GM19455 (cell line): ENCODE measurements around the gene HKDC1.
"Not testable (repeated sequence)": the region's sequence is repeated elsewhere in the genome, so short reads cannot be mapped to it uniquely, and the experiment has no call there.

Experiments used
- ATAC-seq: cut with Tn5 transposase; IDR thresholded peaks from one replicate; pipeline ENCODE4 v1.9.1; 2021; ENCODE audit not compliant: unreplicated experiment

The HKDC1 gene

GRCh38 chr10:69220041-69220451, at the start of gene HKDC1:
Gene HKDC1 (plus strand): TSS chr10:69220332. CDS start chr10:69220436, 104 bp downstream.
- ATAC-seq, result no peak

- no peak for ATAC-seq
These were observed 47.7 kb upstream of the HKDC1 start for GRCh38 chr10:69172241-69172982.

GRCh38 chr10:69175326-69175725, 44.8 kb upstream of the HKDC1 start:
- ATAC-seq, result not testable (repeated sequence)

- no peak for ATAC-seq
These were observed 43.3 kb upstream of the HKDC1 start for GRCh38 chr10:69176823-69177222.

GRCh38 chr10:69179089-69179742, 40.9 kb upstream of the HKDC1 start:
- ATAC-seq, result peak; percentile 29

- ATAC-seq, result peak; percentile 78
These were observed 40.2 kb upstream of the HKDC1 start, which contains the start of gene SUPV3L1 for GRCh38 chr10:69179743-69180524. Gene SUPV3L1 (plus strand): TSS chr10:69180234. CDS start chr10:69180292, 58 bp downstream.

- no peak for ATAC-seq
These were observed 39.5 kb upstream of the HKDC1 start for GRCh38 chr10:69180525-69181204.

- no peak for ATAC-seq
These were observed 38.7 kb upstream of the HKDC1 start for GRCh38 chr10:69181433-69181832.

GRCh38 chr10:69182005-69182404, 38.1 kb upstream of the HKDC1 start:
- ATAC-seq, result no peak

- no peak for ATAC-seq
These were observed 33.6 kb upstream of the HKDC1 start for GRCh38 chr10:69186524-69186923.

GRCh38 chr10:69201045-69201444, 19.1 kb upstream of the HKDC1 start:
- ATAC-seq, result no peak

GRCh38 chr10:69202332-69202731, 17.8 kb upstream of the HKDC1 start:
- no peak for ATAC-seq

- no peak for ATAC-seq
These were observed 11.4 kb upstream of the HKDC1 start for GRCh38 chr10:69208761-69209160.

GRCh38 chr10:69209787-69210484, 10.2 kb upstream of the HKDC1 start:
- ATAC-seq, result no peak

- ATAC-seq, result no peak
These were observed 9.0 kb upstream of the HKDC1 start for GRCh38 chr10:69211104-69211503.

- ATAC-seq, result no peak
These were observed 8.6 kb upstream of the HKDC1 start for GRCh38 chr10:69211524-69211923.

GRCh38 chr10:69213591-69214311, 6.4 kb upstream of the HKDC1 start:
- ATAC-seq, result no peak

GRCh38 chr10:69214666-69215131, 5.4 kb upstream of the HKDC1 start:
- no peak for ATAC-seq

GRCh38 chr10:69215405-69216171, 4.5 kb upstream of the HKDC1 start:
- ATAC-seq, result no peak
